OCI-LY1 (cell line): ENCODE measurements around the gene ZNF853.

Source experiments
- H2AFZ ChIP-seq: fragments of 200-600 bp; sonication (generic), shearing (Covaris generic); 2 replicates; pipeline ENCODE4 v1.6.0; 2014; ENCODE audit warnings: antibody characterized with exemption, mild to moderate bottlenecking, low read length
- H3F3A ChIP-seq: fragments of 200-600 bp; sonication (generic), shearing (Covaris generic); 2 replicates; pipeline ENCODE4 v1.6.0; 2014; ENCODE audit warnings: mild to moderate bottlenecking, antibody characterized with exemption, low read length, moderate library complexity; ENCODE audit not compliant: insufficient read depth
- H3K27ac ChIP-seq: fragments of 200-600 bp; sonication (generic); 2 replicates; pipeline ENCODE4 v1.5.1; 2014; ENCODE audit warnings: low read length, mixed run types, mild to moderate bottlenecking, low read depth; ENCODE audit not compliant: poor library complexity, severe bottlenecking
- H3K27me3 ChIP-seq: fragments of 200-600 bp; sonication (generic); 2 replicates; pipeline ENCODE4 v1.6.0; 2014; ENCODE audit warnings: antibody characterized with exemption, mild to moderate bottlenecking, low read length, moderate library complexity; ENCODE audit not compliant: insufficient read depth
- H3K36me3 ChIP-seq: fragments of 200-600 bp; sonication (generic); 2 replicates; pipeline ENCODE4 v1.6.1; 2014; ENCODE audit warnings: mild to moderate bottlenecking, antibody characterized with exemption, low read length, moderate library complexity, mixed read lengths; ENCODE audit not compliant: insufficient read depth
- H3K4me1 ChIP-seq: fragments of 200-600 bp; sonication (generic); 2 replicates; pipeline ENCODE4 v1.5.1; 2014; ENCODE audit warnings: mild to moderate bottlenecking, low read length, moderate library complexity; ENCODE audit not compliant: insufficient read depth, severe bottlenecking
- H3K4me2 ChIP-seq: fragments of 200-600 bp; sonication (generic), shearing (Covaris generic); 2 replicates; pipeline ENCODE4 v1.6.1; 2014; ENCODE audit warnings: low read length
- H3K4me3 ChIP-seq: fragments of 200-600 bp; sonication (generic); 2 replicates; pipeline ENCODE4 v1.5.1; 2014; ENCODE audit warnings: low read length, low read depth, mild to moderate bottlenecking, mixed read lengths; ENCODE audit not compliant: poor library complexity, severe bottlenecking
- H3K79me2 ChIP-seq: fragments of 200-600 bp; shearing (Covaris generic); 2 replicates; pipeline ENCODE4 v1.6.1; 2016; ENCODE audit warnings: mixed run types, low read length, mixed read lengths; ENCODE audit not compliant: insufficient read depth
- H3K9ac ChIP-seq: fragments of 200-600 bp; sonication (generic), shearing (Covaris generic); 2 replicates; pipeline ENCODE4 v1.6.1; 2014; ENCODE audit warnings: mild to moderate bottlenecking, low read length, mixed read lengths
- H3K9me2 ChIP-seq: fragments of 200-600 bp; sonication (generic), shearing (Covaris generic); 2 replicates; pipeline ENCODE4 v1.6.1; 2014; ENCODE audit warnings: low read depth, mild to moderate bottlenecking, low read length, mixed read lengths
- H3K9me3 ChIP-seq: fragments of 200-600 bp; shearing (Covaris generic); 2 replicates; pipeline ENCODE4 v1.6.1; 2014; ENCODE audit warnings: low read length, mixed read lengths
- H4K20me1 ChIP-seq: fragments of 200-600 bp; sonication (generic), shearing (Covaris generic); 2 replicates; pipeline ENCODE4 v1.6.0; 2016; ENCODE audit warnings: mild to moderate bottlenecking, low read length; ENCODE audit not compliant: insufficient read depth
- EZH2 ChIP-seq: fragments of 200-600 bp; sonication (generic), shearing (Covaris generic); IDR thresholded peaks from 2 replicates; pipeline ENCODE4 v1.8.0; 2017; ENCODE audit warnings: borderline replicate concordance, mixed run types, mild to moderate bottlenecking, antibody characterized with exemption, low read length, moderate library complexity, mixed read lengths
- TF ChIP-seq, protein P1 (sequence below): fragments of 200-600 bp; sonication (generic), shearing (Covaris generic); IDR thresholded peaks from 2 replicates; pipeline ENCODE4 v1.5.1; 2017; ENCODE audit warnings: mild to moderate bottlenecking, antibody characterized with exemption, low read length, moderate library complexity, mixed read lengths

Gene ZNF853

DNA sequence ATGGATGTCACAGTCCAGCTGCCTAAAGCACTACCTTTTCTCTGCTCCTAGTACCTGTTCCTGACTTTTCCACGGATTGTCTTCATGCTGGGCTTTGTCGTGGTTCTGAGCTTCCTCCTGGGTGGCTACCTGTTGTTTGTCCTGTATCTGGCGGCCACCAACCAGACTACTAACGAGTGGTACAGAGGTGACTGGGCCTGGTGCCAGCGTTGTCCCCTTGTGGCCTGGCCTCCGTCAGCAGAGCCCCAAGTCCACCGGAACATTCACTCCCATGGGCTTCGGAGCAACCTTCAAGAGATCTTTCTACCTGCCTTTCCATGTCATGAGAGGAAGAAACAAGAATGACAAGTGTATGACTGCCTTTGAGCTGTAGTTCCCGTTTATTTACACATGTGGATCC is 26.8 kb upstream of the ZNF853 start:
- Histone ChIP-seq H4K20me1 (no peaks in the 10 kb centered on the region), H3K4me3 (no peak overlapping the region), H3K27me3 (no peaks in the 10 kb centered on the region), H2AFZ (no peak overlapping the region), H3K79me2 (no peaks in the 10 kb centered on the region), H3K36me3 (peaks cover 62% of the 10 kb centered on the region), H3F3A (no peaks in the 10 kb centered on the region), H3K9me3 (no peaks in the 10 kb centered on the region), H3K9me2 (no peaks in the 10 kb centered on the region), H3K27ac (no peak overlapping the region), H3K9ac (no peak overlapping the region), H3K4me1 (peaks cover 19% of the 10 kb centered on the region), H3K4me2 (no peak overlapping the region)
- TF ChIP-seq, protein P1, sequence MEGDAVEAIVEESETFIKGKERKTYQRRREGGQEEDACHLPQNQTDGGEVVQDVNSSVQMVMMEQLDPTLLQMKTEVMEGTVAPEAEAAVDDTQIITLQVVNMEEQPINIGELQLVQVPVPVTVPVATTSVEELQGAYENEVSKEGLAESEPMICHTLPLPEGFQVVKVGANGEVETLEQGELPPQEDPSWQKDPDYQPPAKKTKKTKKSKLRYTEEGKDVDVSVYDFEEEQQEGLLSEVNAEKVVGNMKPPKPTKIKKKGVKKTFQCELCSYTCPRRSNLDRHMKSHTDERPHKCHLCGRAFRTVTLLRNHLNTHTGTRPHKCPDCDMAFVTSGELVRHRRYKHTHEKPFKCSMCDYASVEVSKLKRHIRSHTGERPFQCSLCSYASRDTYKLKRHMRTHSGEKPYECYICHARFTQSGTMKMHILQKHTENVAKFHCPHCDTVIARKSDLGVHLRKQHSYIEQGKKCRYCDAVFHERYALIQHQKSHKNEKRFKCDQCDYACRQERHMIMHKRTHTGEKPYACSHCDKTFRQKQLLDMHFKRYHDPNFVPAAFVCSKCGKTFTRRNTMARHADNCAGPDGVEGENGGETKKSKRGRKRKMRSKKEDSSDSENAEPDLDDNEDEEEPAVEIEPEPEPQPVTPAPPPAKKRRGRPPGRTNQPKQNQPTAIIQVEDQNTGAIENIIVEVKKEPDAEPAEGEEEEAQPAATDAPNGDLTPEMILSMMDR, result no peak
- no peak for TF ChIP-seq EZH2

DNA sequence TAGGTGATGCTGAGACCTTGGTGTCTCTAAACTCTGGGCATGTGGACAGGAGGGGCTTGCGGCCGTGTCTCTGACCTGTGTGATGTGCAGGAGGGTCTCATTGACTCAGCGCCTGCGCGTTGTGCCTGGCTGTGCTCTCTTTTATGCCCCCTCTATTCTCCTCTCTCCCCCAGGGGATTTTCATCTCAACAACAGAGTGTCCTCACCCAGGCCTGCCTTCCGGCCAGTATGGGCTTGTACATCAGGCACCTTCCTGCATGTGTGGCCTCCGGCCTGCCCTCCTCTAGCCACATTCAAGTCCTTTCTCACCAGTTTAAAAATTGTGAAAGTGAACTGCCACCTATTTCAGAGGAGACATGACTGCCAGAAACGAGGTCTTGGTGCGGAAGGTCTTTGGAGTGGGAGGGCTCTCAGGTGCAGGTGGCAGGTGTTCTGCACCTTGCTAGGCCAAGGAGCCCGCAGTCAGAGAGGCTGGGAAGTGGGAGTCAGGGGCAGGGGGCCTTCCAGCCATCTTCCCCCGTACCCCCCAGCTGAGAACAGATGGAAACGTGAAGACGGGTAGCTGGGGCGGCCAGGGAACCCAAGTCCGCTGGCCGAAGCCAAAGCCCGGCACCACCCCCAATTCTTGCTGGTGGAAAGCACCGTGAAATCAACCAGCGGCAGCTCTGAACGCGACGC is 26.1 kb upstream of the ZNF853 start:
- Histone ChIP-seq H3K4me1 (peaks cover 19% of the 10 kb centered on the region), H3K36me3 (peaks cover 62% of the 10 kb centered on the region), H2AFZ (0 out of 2 replicates have a peak overlapping the region, but pooled peaks have one; percentile 37), H3F3A (no peaks in the 10 kb centered on the region), H4K20me1 (no peaks in the 10 kb centered on the region), H3K9ac (peak overlapping the region; percentile 70), H3K79me2 (no peaks in the 10 kb centered on the region), H3K4me2 (peak overlapping the region; percentile 71), H3K9me2 (no peaks in the 10 kb centered on the region), H3K27me3 (no peaks in the 10 kb centered on the region), H3K27ac (peak overlapping the region; percentile 68), H3K9me3 (no peaks in the 10 kb centered on the region), H3K4me3 (peak overlapping the region; percentile 50)
- TF ChIP-seq, protein P1, result no peak
- no peak for TF ChIP-seq EZH2

DNA sequence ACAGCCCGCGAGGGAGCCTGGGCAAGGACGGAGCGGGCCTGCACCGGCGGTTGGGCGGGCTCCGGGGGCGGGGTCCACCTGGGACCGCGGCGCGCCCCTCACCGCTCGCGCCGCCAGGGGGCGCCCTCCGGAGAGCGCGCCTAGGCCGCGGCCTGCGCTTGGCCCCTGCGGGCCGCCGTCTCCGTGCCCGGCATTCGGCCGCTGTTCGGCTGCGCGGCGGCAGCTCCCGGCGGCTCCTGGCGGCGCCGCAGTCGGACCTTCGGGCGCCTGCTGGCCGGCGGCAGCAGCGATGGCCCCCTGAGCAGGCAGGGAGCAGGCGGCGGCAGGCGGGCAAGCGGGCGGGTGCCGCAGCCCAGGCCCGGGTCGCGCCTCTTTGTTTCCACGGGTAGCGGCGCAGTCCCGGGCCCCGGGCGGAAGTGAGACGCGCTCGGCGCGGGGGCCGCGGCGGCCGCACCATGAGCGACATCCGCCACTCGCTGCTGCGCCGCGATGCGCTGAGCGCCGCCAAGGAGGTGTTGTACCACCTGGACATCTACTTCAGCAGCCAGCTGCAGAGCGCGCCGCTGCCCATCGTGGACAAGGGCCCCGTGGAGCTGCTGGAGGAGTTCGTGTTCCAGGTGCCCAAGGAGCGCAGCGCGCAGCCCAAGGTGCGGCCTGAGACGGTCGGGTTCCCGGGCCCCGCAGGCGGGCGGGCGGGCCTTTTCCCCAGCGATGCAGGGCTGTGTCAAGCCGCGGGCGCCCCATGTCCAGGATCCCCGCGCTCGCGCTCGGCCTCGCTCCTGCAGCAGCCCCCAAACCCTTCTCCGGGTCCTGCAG is 25.4 kb upstream of the ZNF853 start, which contains the start of gene INTS15:
Gene INTS15 (plus strand): TSS at position 193 of the 816 bp plus-strand sequence. CDS start 263 bp downstream, at position 456.
- TF ChIP-seq, protein P1, result peak; percentile 37
- no peak for TF ChIP-seq EZH2

More for the DNA sequence above, 25.4 kb upstream of the ZNF853 start, which contains the start of gene INTS15:
- Histone ChIP-seq H3K36me3 (peaks cover 61% of the 10 kb centered on the region), H3K4me2 (peak within 1 kb of the TSS; percentile 90), H3K9ac (peak within 1 kb of the TSS; percentile 88), H3K9me3 (no peaks in the 10 kb centered on the region), H3F3A (no peaks in the 10 kb centered on the region), H4K20me1 (no peaks in the 10 kb centered on the region), H3K27ac (peak within 1 kb of the TSS; percentile 68), H3K4me3 (peak within 1 kb of the TSS; percentile 87), H3K4me1 (peaks cover 19% of the 10 kb centered on the region), H3K27me3 (no peaks in the 10 kb centered on the region), H3K79me2 (no peaks in the 10 kb centered on the region), H2AFZ (0 out of 2 replicates have a peak within 1 kb of the TSS, but pooled peaks have one; percentile 37), H3K9me2 (no peaks in the 10 kb centered on the region)
